ENCODE results near the gene MCMBP.

Gene MCMBP

DNA sequence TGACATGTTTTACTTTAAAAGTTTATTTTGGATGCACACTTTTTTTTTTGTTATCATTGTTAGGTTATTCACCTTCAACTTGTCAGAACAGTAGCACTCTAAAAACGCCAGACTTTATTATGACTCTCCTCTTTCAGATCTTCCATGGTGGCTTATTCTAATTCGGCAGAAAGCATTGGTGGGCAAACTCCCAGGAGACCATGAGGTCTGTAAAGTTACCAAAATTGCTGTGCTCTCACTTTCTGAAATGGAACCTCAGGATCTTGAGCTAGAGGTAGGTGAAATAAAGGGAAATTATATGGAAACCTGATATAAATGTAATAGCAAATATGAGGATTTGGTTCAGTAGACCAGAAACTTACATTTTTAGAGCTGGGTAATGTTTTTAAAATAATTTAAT, 91.1 kb downstream of the MCMBP start:
- no peak for DNase-seq

DNA sequence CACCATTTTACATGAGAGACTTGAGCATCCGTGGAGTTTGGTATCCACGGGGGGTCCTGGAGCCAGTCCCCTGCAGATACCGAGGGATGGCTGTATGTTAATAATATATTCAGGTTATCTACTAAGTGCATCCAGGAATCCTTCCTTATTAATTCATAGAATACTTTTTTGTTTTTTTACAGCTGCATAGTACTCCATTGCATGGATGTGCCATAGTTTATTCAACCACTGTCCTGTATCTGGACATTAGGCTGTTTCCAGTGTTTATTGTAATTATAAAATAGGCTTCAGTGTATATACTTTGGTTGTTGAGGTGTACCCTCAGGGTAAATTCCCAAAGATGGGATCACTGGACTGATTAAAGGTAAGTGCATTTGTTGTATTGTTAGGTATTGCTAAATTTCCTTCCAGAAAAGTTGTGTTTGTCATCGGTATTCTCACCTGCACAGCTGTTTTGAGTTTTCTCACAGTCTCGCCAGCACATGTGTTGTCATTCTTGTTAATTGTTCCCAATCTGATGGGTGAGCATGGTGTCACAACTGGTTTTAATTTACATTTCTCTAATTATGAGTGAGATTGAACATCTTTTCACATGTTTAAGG, 91.7 kb downstream of the MCMBP start:
- DNase-seq, result no peak

Data from NCI-H524 treated with DMSO at 0.1 percent for 48 hours (cell line).